Gastroesophageal sphincter (tissue), 3 donors: ENCODE measurements around the gene RING1.

Experiments
- CTCF ChIP-seq, 4 experiments: fragments of 200-600 bp in 2 of 4; fragments of 450-650 bp in 2 of 4; sonication (generic) in 1 of 4; IDR thresholded peaks; one replicate each; pipeline ENCODE4 v1.5.1; 2017 to 2019; ENCODE audit warnings: antibody characterized with exemption in 4 of 4, mild to moderate bottlenecking in 2 of 4, moderate library complexity in 2 of 4
- EP300 ChIP-seq: sonication (generic); formaldehyde crosslinking; IDR thresholded peaks from one replicate; pipeline ENCODE4 v1.6.1; 2017; ENCODE audit warnings: antibody characterized with exemption, mild to moderate bottlenecking
- POLR2A ChIP-seq, 2 donors: fragments of 450-650 bp; IDR thresholded peaks; one replicate each; pipeline ENCODE4 v1.6.1; 2017; ENCODE audit warnings: antibody characterized with exemption in 2 of 2, mild to moderate bottlenecking in 2 of 2, moderate library complexity in 1 of 2
- POLR2AphosphoS5 ChIP-seq: sonication (generic); formaldehyde crosslinking; IDR thresholded peaks from one replicate; pipeline ENCODE4 v1.6.1; 2017; ENCODE audit warnings: antibody characterized with exemption

- no peak for TF ChIP-seq CTCF (IDR thresholded peaks at IDR 0.05)
- TF ChIP-seq POLR2AphosphoS5 = no peak
- no peak for TF ChIP-seq POLR2A (IDR thresholded peaks at IDR 0.05)
- TF ChIP-seq EP300 = no peak
Observed at GRCh38 chr6:33174784-33175183, 33.5 kb upstream of the RING1 start.
